ENCODE results near the gene PRPSAP2.

The PRPSAP2 gene

DNA sequence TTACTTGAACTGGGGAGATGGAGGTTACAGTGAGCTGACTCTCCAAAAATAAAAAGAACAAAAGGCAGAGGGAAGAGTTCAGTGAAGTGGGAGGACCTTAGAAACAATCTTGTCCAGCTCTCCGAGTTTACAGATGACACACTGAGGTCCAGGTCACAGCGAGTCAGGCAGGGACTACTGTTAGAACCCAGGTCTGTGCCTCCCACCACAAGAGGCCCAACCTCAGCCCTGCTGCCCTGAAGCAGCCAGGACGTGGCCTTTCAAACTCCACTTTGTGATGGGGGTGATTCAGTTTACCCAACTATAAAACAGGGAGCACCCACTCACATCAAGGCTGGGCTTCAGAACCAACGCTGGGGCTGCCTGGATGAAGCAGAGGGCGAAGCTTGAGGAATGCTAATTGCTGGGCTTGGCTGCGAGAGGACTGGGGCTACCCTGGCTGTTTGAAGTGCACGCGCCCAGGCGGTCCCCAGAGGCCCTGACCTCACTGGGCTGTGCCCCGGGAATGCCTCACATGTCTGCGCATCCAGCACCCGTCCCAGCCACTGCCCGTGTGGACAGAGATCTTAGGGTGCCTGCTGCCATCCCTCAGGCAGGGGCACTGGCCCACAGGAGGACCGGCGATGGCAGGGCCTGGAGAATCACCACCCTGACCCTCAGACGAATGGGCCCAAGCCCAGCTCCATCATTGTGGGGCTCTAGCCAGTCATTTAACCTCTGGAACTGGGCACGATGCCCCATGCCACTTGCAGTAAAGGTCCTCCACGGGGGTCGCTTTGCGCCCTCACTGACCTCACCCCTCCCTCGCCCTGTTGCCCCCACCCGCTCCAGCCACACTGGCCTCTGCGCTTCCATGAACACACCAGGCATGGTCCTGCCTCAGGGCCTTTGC lies 105.4 kb downstream of the PRPSAP2 start:
- no peak for DNase-seq

- no peak for DNase-seq
Observed at GRCh38 chr17:18964018-18964351, 106.1 kb downstream of the PRPSAP2 start.

GRCh38 chr17:18964550-18964949 lies 106.6 kb downstream of the PRPSAP2 start:
- no peak for DNase-seq

DNA sequence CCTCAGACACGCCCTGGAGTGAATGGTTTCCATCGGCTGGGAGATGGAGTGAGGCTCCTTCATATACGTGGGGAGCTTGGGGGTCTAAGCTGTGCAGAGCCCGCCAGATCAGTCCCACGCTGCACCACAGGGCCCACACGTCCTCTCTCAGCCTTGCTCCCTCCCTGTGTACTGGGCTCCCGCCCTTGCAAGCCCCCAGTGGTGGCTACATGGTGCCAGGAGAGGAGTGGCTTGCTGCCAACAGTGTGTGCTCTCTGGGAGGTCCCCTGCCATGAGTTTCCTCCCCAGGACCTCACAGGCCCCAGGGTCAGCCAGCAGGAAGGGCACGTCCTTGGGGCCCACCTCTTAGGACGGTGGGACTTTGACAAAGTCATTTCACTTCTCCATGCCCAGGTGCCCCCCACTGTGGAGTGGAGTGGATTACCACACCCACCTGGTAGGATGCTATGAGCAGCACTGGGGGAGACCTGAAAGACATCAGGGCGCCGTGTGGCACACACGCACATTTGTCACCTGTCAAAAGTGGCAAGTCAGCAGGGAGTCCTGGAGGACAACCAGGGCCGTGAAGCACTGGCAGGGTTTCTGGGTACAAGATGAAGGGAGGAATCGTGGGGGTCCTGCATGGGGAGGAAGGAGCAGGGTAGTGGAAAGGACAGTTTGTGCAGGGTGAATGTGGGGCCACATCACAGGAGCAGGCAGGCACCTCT lies 107.8 kb downstream of the PRPSAP2 start:
- DNase-seq = no peak

GRCh38 chr17:18966831-18967624 lies 109.1 kb downstream of the PRPSAP2 start:
- DNase-seq = no peak

- no peak for DNase-seq
Observed at GRCh38 chr17:18967916-18968315, 110.0 kb downstream of the PRPSAP2 start.

- no peak for DNase-seq
Observed at GRCh38 chr17:18968345-18968744, 110.4 kb downstream of the PRPSAP2 start.

GRCh38 chr17:18968945-18969887 lies 111.3 kb downstream of the PRPSAP2 start:
- no peak for DNase-seq

DNA sequence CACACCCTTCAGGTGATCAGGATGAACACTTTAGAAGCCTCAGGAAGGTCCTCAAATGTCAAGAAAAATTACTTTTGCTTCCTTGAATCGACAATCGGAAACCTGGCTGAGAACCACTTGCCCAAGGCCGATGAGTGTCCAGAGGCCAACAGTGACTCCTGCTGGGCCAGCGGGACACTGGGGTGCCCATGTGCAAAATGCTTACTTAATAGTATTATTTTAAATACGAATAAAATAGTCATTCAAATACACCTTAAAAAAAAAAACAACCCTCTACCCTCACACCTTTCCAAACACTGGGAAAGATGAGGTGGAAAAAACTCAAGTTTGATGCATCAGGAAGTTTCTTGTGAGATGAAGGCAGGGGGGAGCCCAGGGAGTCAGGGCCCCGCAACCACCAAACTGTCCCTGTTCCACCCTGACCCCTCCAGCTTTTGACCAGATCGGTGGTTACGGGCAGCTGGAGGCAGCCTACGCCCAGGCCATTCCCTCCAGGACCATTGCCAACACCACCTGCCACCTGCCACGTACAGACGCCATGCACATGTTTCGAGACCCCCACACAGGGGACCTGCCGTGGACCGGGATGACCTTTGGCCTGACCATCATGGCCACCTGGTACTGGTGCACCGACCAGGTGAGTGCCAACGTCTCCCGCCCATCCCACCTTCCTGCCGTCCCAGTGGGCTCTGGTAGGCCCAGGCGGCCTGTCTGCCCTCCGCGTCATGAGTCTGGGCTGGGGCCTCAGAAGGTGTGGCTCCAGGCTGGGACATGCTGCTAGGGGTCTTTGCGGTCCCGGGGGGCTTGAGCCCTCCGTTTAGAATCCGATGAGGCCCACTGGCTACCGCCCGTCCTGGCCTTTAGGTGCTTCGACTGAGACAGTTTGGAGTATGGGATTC lies 112.9 kb downstream of the PRPSAP2 start:
- no peak for DNase-seq

DNA sequence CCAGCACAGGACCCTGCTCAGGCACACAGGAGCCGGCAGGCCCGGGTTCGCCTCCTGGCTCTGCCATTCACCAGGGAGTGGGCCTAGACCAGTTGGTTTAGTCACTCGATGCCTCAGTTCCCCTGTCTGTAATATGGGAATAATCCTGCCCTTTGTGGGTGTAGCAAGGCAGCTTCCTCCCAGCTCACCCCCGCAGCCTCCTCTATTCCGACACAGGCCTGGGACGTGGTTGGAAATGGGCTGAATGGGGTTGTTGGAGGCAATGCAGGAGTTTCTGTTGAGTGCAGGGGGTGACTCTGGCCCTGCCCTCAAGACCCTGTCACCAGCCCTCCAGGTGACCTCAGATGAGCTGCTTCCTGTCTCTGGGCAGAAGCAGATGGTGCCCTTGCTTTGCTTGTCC lies 113.9 kb downstream of the PRPSAP2 start:
- DNase-seq = no peak

DNA sequence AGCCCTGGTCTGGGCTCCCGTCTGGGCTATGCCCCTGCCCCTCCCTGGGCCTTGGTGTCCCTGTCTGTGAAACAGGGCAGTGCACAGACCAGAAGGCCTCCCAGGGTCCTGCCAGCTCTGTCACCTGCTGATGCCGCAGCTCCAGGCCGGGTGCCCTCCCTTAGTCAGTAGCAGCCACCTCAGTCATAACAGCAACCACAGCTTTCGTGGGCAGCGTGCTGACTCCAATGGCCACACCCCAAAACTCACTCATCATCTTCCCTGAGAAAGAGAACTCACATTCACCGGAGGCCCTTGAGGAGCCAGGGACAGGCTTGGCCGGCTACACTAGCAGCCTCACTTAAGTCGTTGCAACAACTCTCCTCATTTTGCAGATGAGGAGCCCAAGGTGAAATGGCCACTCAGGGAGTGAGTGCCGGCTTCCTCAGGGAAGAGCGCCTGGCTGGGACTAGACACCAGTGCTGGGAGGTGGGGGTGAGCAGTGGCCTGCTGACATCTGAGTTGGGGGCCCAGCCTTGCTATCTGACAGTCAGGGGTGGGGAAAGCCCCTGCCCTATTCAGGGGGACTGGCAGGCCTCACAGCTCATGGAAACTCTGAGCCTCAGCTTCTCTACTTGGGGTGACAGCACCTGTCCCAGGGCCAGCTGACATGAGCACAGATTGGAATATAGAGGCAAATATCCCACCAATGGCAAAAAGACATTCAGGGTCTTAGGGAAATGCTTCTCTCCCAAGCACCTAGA lies 116.6 kb downstream of the PRPSAP2 start:
- no peak for DNase-seq

- DNase-seq = no peak
Observed at GRCh38 chr17:18975597-18975996, 117.7 kb downstream of the PRPSAP2 start.

- no peak for DNase-seq
Observed at GRCh38 chr17:18976201-18976600, 118.3 kb downstream of the PRPSAP2 start.

DNA sequence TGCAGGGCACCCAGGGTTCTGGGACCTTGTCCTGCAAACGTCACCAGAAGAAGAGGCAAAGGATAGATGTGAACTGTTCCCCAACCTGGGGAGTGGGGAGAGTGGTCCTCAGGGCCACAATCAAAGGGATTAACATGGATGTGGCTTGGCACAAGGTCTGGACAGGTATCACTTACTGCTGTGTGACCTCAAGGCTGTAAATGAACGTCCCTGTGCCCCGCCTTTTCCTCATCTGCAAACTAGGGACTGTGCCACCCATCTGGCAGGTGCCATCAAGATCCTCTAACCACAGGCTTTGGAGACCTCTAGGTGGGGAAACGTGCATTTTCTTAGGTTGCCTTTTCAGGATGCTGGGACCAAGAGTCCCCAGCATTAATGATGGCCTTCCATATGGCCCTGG lies 119.1 kb downstream of the PRPSAP2 start:
- DNase-seq = no peak

DNA sequence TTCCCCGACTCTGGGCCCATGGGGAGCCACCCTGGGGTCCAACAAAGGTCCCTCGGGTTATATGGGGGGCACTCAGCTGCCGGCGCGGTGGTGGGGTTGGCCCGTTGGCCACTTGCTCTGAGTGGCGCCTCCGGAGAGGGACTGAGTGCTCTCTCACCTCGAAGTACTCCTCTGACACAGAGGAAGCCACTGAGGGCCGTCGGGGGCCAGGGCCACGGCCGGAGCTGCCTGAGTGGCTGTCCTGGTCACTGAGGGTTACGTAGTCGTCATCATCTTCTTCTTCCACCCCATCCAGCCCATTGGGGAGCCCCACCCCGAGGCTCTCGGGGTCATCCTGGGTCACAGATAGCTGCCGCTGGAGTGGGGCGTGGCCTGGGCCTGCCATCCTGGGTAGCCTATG lies 119.7 kb downstream of the PRPSAP2 start:
- no peak for DNase-seq

GRCh38 chr17:18978050-18978449 lies 120.1 kb downstream of the PRPSAP2 start:
- DNase-seq = no peak

GRCh38 chr17:18978655-18979054 lies 120.7 kb downstream of the PRPSAP2 start:
- no peak for DNase-seq
